ENCODE measurements around the gene ETV7.

ETV7 gene

DNA sequence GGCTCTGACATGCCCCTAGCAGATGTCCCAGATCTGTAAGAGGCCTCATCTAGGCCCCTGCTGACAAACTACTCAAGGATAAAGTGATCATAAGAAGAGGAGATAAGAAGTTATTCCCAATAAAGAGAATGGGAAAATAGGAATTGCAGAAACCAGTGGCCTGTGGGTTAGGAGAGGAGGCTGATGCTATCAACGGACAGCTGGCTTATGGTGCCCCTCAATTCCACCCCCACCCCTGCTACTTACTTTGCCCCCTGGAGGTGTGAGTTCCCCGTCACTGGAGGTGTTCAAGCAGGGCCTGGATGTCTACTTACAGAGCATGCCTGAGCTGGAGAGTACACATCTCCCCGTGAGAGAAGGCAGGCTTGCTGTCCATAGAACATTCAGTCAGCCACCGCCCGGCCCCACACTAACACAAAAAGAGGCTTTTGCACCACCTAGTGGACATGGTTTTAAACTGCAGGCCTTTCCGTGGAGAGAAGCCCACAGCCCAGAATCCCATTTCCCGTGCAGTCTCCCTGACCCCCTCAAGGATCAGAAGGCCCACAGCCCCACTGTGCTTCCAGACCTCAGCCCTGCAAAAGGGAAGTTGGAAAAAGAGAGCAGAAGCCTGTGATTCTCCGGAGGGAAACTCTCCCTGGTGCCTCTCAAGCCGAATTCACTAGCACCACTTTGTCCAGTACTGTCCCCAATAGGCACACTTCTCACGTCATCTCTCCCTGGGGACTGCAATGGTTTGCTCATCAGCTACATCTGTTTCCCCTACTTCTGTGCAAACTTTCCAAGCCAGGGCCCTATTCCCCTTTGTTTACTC is 27.0 kb downstream of the ETV7 start:
- peak; percentile 85 for DNase-seq (ENCODE audit: low read depth)
- peak overlapping the region; percentile 26 for H3K4me3 ChIP-seq (ENCODE audit: low read depth, low read length)
- TF ChIP-seq, protein P1, sequence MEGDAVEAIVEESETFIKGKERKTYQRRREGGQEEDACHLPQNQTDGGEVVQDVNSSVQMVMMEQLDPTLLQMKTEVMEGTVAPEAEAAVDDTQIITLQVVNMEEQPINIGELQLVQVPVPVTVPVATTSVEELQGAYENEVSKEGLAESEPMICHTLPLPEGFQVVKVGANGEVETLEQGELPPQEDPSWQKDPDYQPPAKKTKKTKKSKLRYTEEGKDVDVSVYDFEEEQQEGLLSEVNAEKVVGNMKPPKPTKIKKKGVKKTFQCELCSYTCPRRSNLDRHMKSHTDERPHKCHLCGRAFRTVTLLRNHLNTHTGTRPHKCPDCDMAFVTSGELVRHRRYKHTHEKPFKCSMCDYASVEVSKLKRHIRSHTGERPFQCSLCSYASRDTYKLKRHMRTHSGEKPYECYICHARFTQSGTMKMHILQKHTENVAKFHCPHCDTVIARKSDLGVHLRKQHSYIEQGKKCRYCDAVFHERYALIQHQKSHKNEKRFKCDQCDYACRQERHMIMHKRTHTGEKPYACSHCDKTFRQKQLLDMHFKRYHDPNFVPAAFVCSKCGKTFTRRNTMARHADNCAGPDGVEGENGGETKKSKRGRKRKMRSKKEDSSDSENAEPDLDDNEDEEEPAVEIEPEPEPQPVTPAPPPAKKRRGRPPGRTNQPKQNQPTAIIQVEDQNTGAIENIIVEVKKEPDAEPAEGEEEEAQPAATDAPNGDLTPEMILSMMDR (IDR thresholded peaks at IDR 0.05; ENCODE audit: insufficient read depth, low read depth, low read length, missing control alignments): peak; percentile 86

DNA sequence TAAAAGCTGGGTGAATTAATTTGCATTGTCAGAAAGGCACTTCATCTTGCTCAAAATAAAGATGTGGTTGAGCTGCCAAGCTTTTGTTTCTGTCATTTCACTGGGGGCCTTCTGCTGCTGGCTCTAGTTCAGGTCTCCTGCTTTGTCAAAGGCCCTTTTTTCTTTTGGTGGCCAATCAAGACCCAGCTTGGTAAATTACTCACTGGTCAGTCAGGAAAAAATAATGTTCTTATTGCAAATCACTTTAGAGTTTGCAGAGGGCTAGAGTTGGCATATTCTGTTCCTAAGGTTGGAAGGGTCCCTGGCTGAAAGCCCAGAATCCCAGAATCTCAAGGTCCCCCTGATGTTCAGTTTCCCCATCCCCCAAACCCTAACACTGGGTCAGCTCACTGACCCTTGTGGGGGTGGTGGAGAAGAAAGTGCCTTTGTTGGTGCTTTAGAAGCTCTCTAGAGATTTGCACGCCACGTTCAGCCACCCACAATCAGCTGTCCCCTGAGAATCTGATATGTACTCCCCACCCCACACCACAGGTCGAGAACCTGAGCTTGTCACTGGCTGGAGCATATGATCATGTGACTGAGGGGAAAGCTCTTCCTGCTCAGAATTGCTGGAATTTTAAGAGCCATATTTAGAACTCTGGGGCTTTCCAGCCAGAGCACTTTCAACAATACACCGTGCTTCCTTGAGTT is 29.1 kb downstream of the ETV7 start:
- no peak overlapping the region for H3K4me3 ChIP-seq (ENCODE audit: low read depth, low read length)
- TF ChIP-seq, protein P1 (IDR thresholded peaks at IDR 0.05; ENCODE audit: insufficient read depth, low read depth, low read length, missing control alignments): no peak
- DNase-seq (ENCODE audit: low read depth): peak; percentile 76

DNA sequence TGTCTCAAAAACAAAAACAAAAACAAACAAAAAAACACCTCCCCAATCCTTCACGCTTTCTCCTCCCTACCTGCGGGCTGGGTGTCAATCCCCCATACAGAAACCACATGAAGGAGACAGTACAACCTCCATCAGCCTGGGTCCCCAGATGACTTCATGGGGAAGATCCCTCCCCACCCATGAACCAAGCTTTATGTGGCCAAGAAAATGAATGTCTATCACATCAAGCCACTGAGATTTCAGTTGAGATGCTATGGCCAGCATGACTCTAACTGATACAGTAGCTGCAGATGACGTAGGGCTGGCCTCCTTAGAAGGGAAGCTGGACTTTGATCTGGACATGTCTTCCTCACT is 29.6 kb downstream of the ETV7 start:
- DNase-seq (ENCODE audit: low read depth): peak; percentile 64
- H3K4me3 ChIP-seq (ENCODE audit: low read depth, low read length): no peak overlapping the region
- TF ChIP-seq, protein P1 (IDR thresholded peaks at IDR 0.05; ENCODE audit: insufficient read depth, low read depth, low read length, missing control alignments): no peak

DNA sequence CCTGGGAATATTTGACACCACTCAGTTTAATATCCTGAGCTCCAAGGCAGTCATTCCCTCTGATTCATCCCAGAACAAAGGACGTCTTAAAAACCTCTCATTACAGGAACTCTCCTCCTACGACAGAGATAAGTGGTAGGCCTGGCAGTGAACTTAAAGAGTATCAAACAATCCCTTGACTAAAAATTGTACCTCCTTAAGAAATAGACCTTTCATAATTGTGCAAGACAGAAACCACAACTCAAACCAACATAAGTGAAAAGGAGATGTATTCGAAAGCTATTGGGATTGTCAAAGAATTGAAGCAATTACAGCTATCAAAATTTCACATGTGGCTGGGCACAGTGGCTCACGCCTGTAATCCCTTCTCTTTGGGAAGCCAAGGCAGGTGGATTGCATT is 31.6 kb downstream of the ETV7 start:
- peak; percentile 39 for DNase-seq (ENCODE audit: low read depth)
- no peak overlapping the region for H3K4me3 ChIP-seq (ENCODE audit: low read depth, low read length)
- TF ChIP-seq, protein P1 (IDR thresholded peaks at IDR 0.05; ENCODE audit: insufficient read depth, low read depth, low read length, missing control alignments): no peak

DNA sequence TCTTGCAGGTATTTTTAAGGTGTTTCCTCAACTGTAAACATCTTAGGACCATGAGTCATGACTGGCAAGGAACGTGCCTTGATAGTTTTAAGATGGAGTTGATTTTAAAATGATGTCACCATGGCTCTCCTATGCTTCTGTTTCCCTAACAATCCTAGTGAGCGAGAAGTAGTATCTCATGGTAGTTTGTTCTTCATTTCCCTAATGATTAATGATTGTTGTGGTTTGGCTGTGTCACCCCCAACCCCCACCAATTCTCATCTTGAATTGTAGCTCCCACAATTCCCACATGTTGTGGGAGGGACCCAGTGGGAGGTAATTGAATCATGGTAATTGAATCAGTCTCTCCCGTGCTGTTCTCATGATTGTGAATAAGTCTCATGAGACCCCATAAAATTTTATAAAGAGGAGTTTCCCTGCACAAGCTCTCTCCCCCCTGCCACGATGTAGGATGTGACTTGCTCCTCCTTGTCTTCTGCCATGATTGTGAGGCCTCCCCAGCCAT is 34.0 kb downstream of the ETV7 start:
- DNase-seq (ENCODE audit: low read depth): no peak
- TF ChIP-seq, protein P1 (IDR thresholded peaks at IDR 0.05; ENCODE audit: insufficient read depth, low read depth, low read length, missing control alignments): no peak
- H3K4me3 ChIP-seq (ENCODE audit: low read depth, low read length): no peak overlapping the region

DNA sequence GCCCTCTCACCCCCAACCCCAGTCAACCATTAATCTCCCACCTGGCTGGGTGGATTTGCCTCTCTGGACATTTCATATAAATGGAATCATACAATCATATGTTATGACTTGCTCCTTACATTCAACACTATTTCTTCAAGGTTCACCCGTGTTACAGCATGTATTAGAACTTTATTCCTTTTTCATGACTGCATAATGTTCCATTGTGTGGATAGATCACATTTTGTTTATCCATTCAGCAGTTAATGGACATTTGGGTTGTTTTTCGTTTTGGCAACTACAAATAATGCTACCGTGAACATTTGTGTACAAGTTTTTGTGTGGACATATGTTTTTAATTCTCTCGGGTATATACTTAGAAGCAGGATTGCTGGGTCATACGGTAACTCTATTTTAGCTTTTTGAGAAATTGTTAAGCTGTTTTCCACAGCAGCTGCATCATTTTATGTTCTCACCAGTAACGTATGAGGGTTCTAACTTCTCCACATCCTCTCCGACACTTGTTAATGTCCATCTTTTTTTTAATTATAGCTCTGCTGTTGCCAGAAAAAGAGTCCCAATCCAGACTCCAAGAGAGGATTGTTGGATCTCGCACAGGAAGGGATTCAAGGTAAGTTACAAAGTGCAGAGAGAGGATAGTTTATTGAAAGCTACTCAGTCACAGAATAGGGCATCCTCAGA is 34.9 kb downstream of the ETV7 start:
- DNase-seq (ENCODE audit: low read depth): no peak
- H3K4me3 ChIP-seq (ENCODE audit: low read depth, low read length): no peak overlapping the region
- TF ChIP-seq, protein P1 (IDR thresholded peaks at IDR 0.05; ENCODE audit: insufficient read depth, low read depth, low read length, missing control alignments): no peak

All from GM12865 (cell line).